Renal cortical epithelial cell (primary cell): Measurements from ENCODE around the gene DBN1. TPM values are rescaled to one million over a fixed set of nuclear protein-coding genes. Genes with fewer than 3 reads are reported as not detected.

Source experiments
- total RNA-seq: library from RNA; depleted of rRNA; stranded (reverse); fragments of >200 nt; gene quantifications from 2 replicates; pipeline ENCODE4 v1.2.3, GENCODE V29; 2014

The DBN1 gene
- total RNA-seq, 1 donor from 2014 or later: 241 TPM

Other genes with a start within 250 kb of the DBN1 start
- gene RAB24, start 169.9 kb downstream of the DBN1 start, total RNA-seq: 13.5 and 23.0 TPM in 2 replicates
- gene PRELID1, start 169.8 kb downstream of the DBN1 start, total RNA-seq: 52.0 and 115 TPM in 2 replicates
- gene MXD3, start 161.7 kb downstream of the DBN1 start, total RNA-seq: 1.4 and 3.6 TPM in 2 replicates
- gene LMAN2, start 122.0 kb downstream of the DBN1 start, total RNA-seq: 242 and 337 TPM in 2 replicates
- gene RGS14, start 115.7 kb downstream of the DBN1 start, total RNA-seq: 11.1 and 30.2 TPM in 2 replicates
- gene SLC34A1, start 89.2 kb downstream of the DBN1 start, total RNA-seq: 0.05 TPM in 1 of 2 replicates, not detected in the other
- not detected in 2 replicates for gene PFN3, start 73.0 kb downstream of the DBN1 start, total RNA-seq
- 3.1 and 5.9 TPM in 2 replicates for gene F12, start 64.1 kb downstream of the DBN1 start, total RNA-seq
- 21.3 and 31.1 TPM in 2 replicates for gene GRK6, start 47.0 kb downstream of the DBN1 start, total RNA-seq
- gene PRR7, start 26.8 kb downstream of the DBN1 start, total RNA-seq: 9.4 and 11.0 TPM in 2 replicates
- gene PDLIM7, start 24.0 kb upstream of the DBN1 start, total RNA-seq: 103 and 161 TPM in 2 replicates
- gene DOK3, start 36.2 kb upstream of the DBN1 start, total RNA-seq: 0.17 and 13.6 TPM in 2 replicates
- 74.0 and 141 TPM in 2 replicates for gene DDX41, start 43.3 kb upstream of the DBN1 start, total RNA-seq
- 7.3 and 25.4 TPM in 2 replicates for gene FAM193B, start 80.9 kb upstream of the DBN1 start, total RNA-seq
- 168 and 181 TPM in 2 replicates for gene TMED9, start 118.6 kb upstream of the DBN1 start, total RNA-seq
- gene B4GALT7, start 126.5 kb upstream of the DBN1 start, total RNA-seq: 31.6 and 36.2 TPM in 2 replicates